ENCODE results near the gene WDR90. TPM values are rescaled to one million over a fixed set of nuclear protein-coding genes. Genes with fewer than 3 reads are reported as not detected.

The WDR90 gene
- total and polyA plus RNA-seq, 2 experiments from 2014 or later, result 25.9 to 42.2 TPM

DNA sequence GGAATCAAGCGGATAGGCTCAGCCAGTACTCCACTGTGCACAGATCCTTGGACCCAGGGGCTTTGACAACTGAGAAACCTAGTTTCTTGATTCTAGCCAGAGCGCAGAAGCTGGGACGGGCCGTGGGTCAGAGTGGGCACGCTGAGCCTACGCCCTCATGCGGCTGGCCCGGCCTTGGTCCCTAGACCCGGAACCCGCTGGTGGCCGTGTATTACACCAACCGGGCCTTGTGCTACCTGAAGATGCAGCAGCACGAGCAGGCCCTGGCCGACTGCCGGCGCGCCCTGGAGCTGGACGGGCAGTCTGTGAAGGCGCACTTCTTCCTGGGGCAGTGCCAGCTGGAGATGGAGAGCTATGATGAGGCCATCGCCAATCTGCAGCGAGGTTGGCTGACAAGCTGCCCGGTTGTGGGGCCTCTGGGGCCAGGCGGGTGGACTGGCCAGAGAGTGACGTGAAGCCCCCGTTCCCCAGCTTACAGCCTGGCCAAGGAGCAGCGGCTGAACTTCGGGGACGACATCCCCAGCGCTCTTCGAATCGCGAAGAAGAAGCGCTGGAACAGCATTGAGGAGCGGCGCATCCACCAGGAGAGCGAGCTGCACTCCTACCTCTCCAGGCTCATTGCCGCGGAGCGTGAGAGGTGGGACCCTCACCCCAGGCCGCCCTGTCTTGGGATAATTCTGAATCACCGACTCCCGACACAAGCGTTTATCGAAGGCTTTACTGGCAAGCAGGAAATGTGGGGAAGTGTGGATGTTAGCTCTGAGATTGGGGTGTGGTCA, 32.0 kb downstream of the WDR90 start:
- Histone ChIP-seq H2AFZ (no peak overlapping the region), H3F3A (replicated peaks; ENCODE audit: low read depth) (peaks cover 26% of the 10 kb centered on the region), H3K27me3 (ENCODE audit: insufficient read depth) (no peaks in the 10 kb centered on the region), H3K4me1 (ENCODE audit: insufficient read depth) (peaks cover 16% of the 10 kb centered on the region; the same call in 1 of the 2 replicates), H3K36me3 (ENCODE audit: insufficient read depth) (no peaks in the 10 kb centered on the region; the same call in 1 of the 2 replicates), H3K4me2 (peak overlapping the region; percentile 86), H3K79me2 (replicated peaks; ENCODE audit: insufficient read depth) (peaks cover 9% of the 10 kb centered on the region; the same call in 1 of the 2 replicates), H4K20me1 (replicated peaks; ENCODE audit: insufficient read depth) (peaks cover 14% of the 10 kb centered on the region; the same call in 1 of the 2 replicates), H3K27ac (ENCODE audit: low read depth) (no peak overlapping the region), H3K4me3 (peak overlapping the region; percentile 71), H3K9me2 (ENCODE audit: insufficient read depth) (no peaks in the 10 kb centered on the region)
- Mint-ChIP-seq H3K27ac (no peak overlapping the region; the same call in 1 of the 2 replicates), H3K36me3 (ENCODE audit: low read depth) (peaks cover 28% of the 10 kb centered on the region), H3K27me3 (ENCODE audit: insufficient read depth, low read depth, poor library complexity) (peaks cover 23% of the 10 kb centered on the region), H3K4me1 (peaks cover 26% of the 10 kb centered on the region), H3K4me3 (peak overlapping the region; percentile 84), H3K9me3 (no peaks in the 10 kb centered on the region; the same call in 1 of the 3 replicates)
- DNase-seq (ENCODE audit: low spot score), result peak; percentile 66
- no peak for ATAC-seq
- no peak for TF ChIP-seq CREB1 (CRISPR knock-in tag; IDR thresholded peaks at IDR 0.05; ENCODE audit: low read depth)
- TF ChIP-seq ZNF331 (CRISPR knock-in tag; IDR thresholded peaks at IDR 0.05; ENCODE audit: low read depth), result no peak
- TF ChIP-seq, protein P1, sequence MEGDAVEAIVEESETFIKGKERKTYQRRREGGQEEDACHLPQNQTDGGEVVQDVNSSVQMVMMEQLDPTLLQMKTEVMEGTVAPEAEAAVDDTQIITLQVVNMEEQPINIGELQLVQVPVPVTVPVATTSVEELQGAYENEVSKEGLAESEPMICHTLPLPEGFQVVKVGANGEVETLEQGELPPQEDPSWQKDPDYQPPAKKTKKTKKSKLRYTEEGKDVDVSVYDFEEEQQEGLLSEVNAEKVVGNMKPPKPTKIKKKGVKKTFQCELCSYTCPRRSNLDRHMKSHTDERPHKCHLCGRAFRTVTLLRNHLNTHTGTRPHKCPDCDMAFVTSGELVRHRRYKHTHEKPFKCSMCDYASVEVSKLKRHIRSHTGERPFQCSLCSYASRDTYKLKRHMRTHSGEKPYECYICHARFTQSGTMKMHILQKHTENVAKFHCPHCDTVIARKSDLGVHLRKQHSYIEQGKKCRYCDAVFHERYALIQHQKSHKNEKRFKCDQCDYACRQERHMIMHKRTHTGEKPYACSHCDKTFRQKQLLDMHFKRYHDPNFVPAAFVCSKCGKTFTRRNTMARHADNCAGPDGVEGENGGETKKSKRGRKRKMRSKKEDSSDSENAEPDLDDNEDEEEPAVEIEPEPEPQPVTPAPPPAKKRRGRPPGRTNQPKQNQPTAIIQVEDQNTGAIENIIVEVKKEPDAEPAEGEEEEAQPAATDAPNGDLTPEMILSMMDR (conservative IDR thresholded peaks at IDR 0.05; ENCODE audit: low read depth in 2 of 2), result peak in 1 of 2 experiments; percentile 30; a peak in 3 of 4 replicates
- TF ChIP-seq POLR2AphosphoS5 (IDR thresholded peaks at IDR 0.05; ENCODE audit: low read depth), result peak; percentile 29; the same call in 1 of the 2 replicates

DNA sequence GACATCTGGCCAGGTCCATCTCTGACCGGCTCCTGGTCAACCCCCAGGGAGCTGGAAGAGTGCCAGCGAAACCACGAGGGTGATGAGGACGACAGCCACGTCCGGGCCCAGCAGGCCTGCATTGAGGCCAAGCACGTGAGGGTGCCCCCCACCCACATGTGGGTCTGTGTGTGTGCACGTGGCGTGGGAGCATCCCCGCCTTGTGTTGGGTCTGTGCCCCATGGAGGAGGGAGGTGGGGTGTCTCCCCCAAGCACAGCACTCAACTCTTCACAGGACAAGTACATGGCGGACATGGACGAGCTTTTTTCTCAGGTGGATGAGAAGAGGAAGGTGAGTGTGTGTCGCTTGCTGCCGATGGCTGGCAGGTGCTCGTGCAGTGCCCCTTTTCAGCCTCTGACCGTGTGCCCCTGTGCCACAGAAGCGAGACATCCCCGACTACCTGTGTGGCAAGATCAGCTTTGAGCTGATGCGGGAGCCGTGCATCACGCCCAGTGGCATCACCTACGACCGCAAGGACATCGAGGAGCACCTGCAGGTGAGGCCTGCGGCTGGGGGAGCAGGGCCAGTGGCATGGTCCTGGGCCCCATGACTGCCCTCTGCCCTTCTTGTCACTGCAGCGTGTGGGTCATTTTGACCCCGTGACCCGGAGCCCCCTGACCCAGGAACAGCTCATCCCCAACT, 32.7 kb downstream of the WDR90 start:
- no peaks in the 10 kb centered on the region; the same call in 1 of the 3 replicates for H3K9me3 Mint-ChIP-seq
- H2AFZ ChIP-seq, result no peak overlapping the region

More for the DNA sequence above, 32.7 kb downstream of the WDR90 start:
- Histone ChIP-seq H3F3A (replicated peaks; ENCODE audit: low read depth) (peaks cover 24% of the 10 kb centered on the region), H3K27me3 (ENCODE audit: insufficient read depth) (no peaks in the 10 kb centered on the region), H3K4me3 (peak overlapping the region; percentile 71; the same call in 1 of the 2 replicates), H3K79me2 (replicated peaks; ENCODE audit: insufficient read depth) (peaks cover 9% of the 10 kb centered on the region; the same call in 1 of the 2 replicates), H3K27ac (ENCODE audit: low read depth) (no peak overlapping the region), H4K20me1 (replicated peaks; ENCODE audit: insufficient read depth) (peaks cover 14% of the 10 kb centered on the region; the same call in 1 of the 2 replicates), H3K9me2 (ENCODE audit: insufficient read depth) (no peaks in the 10 kb centered on the region), H3K4me1 (ENCODE audit: insufficient read depth) (peaks cover 13% of the 10 kb centered on the region; the same call in 1 of the 2 replicates), H3K4me2 (peak overlapping the region; percentile 86), H3K36me3 (ENCODE audit: insufficient read depth) (no peaks in the 10 kb centered on the region; the same call in 1 of the 2 replicates)
- H3K27me3 Mint-ChIP-seq (ENCODE audit: insufficient read depth, low read depth, poor library complexity), result peaks cover 23% of the 10 kb centered on the region
- ATAC-seq, result no peak
- H3K4me1 Mint-ChIP-seq, result peaks cover 23% of the 10 kb centered on the region
- no peak for DNase-seq (ENCODE audit: low spot score)
- H3K27ac Mint-ChIP-seq, result no peak overlapping the region
- TF ChIP-seq EZH2phosphoT487 (IDR thresholded peaks at IDR 0.05; ENCODE audit: unreplicated experiment), result no peak
- peak; percentile 3; the same call in 1 of the 2 replicates for TF ChIP-seq POLR2AphosphoS5 (IDR thresholded peaks at IDR 0.05; ENCODE audit: low read depth)
- no peak for TF ChIP-seq JUNB (IDR thresholded peaks at IDR 0.05; ENCODE audit: unreplicated experiment)
- no peak for TF ChIP-seq CREB1 (CRISPR knock-in tag; IDR thresholded peaks at IDR 0.05; ENCODE audit: low read depth)
- no peak for TF ChIP-seq ZNF114 (CRISPR knock-in tag; IDR thresholded peaks at IDR 0.05)
- peaks cover 31% of the 10 kb centered on the region for H3K36me3 Mint-ChIP-seq (ENCODE audit: low read depth)
- H3K4me3 Mint-ChIP-seq, result peak overlapping the region; percentile 84
